HCT116 (cell line): ENCODE data around the gene SH3PXD2A.

Source experiments
- POLR2A ChIP-seq: IDR thresholded peaks from 2 replicates; pipeline ENCODE4 v1.7.0; 2011; ENCODE audit warnings: borderline replicate concordance; ENCODE audit not compliant: insufficient read depth, insufficient read length; ENCODE audit errors: extremely low read depth
- RAD21 ChIP-seq: IDR thresholded peaks from 2 replicates; pipeline ENCODE4 v1.6.1; 2012; ENCODE audit warnings: low read depth, mild to moderate bottlenecking
- SP1 ChIP-seq: IDR thresholded peaks from 2 replicates; pipeline ENCODE4 v1.6.1; 2012; ENCODE audit warnings: low read depth
- SRF ChIP-seq: IDR thresholded peaks from 2 replicates; pipeline ENCODE4 v1.6.1; 2012; ENCODE audit warnings: low read depth

- TF ChIP-seq POLR2A = no peak
- TF ChIP-seq RAD21 = no peak
- TF ChIP-seq SRF = no peak
- no peak for TF ChIP-seq SP1
These were observed 120.6 kb downstream of the SH3PXD2A start for GRCh38 chr10:103734731-103735130.
